Endothelial cell of umbilical vein (primary cell): ENCODE results near the gene ALX3. TPM values are rescaled to one million over a fixed set of nuclear protein-coding genes. Genes with fewer than 3 reads are reported as not detected.

ENCODE experiments used
- BruUV-seq: library from RNA; stranded (reverse); fragments of 400-500 nt; replicated peaks from 2 replicates; lab custom pipeline; 2021; lab: Mats Ljungman, UMichigan
- CTCF ChIA-PET: fragments of 300-600, 350-600 bp; sonication (Branson Sonifier 250); formaldehyde crosslinking; loops from one replicate; lab custom pipeline; 2021; ENCODE audit warnings: antibody characterized with exemption, inconsistent platforms; lab: Charles Lee
- POLR2A ChIA-PET: fragments of 300-600, 350-600 bp; sonication (Branson Sonifier 250); formaldehyde crosslinking; loops from one replicate; lab custom pipeline; 2021; ENCODE audit warnings: antibody characterized with exemption, inconsistent platforms; lab: Charles Lee
- DNase-seq: peaks from one replicate; pipeline ENCODE4 v3.0.0-alpha.2; 2011; ENCODE audit warnings: low read depth, low spot score
- FAIRE-seq: peaks from 2 replicates; lab custom pipeline; 2011; peaks lifted over from hg19 to GRCh38; lab: Jason Lieb, UNC
- H2AFZ ChIP-seq: 2 replicates; pipeline ENCODE4 v1.6.0; 2012; ENCODE audit warnings: low read depth, low read length, control low read depth, inconsistent platforms
- H3K27ac ChIP-seq: 2 replicates; pipeline ENCODE4 v1.5.1; 2011; ENCODE audit warnings: low read depth, mild to moderate bottlenecking, control low read depth, low read length, moderate library complexity; ENCODE audit not compliant: insufficient read depth
- H3K27me3 ChIP-seq, 2 experiments: 2 replicates each; pipeline versions ENCODE4 v1.6.0 to v1.6.1; 2011; ENCODE audit warnings: low read length in 2 of 2, mixed read lengths in 1 of 2; ENCODE audit not compliant: control insufficient read depth in 2 of 2, insufficient read depth in 2 of 2
- H3K36me3 ChIP-seq, 2 experiments: 2 replicates in 1 of 2; 3 replicates in 1 of 2; pipeline ENCODE4 v1.5.1; 2011; ENCODE audit warnings: low read length in 2 of 2, mild to moderate bottlenecking in 1 of 2, moderate library complexity in 1 of 2; ENCODE audit not compliant: control insufficient read depth in 2 of 2, insufficient read depth in 2 of 2; ENCODE audit errors: extremely low read depth in 1 of 2
- H3K4me1 ChIP-seq: 3 replicates; pipeline ENCODE4 v1.5.1; 2011; ENCODE audit warnings: mild to moderate bottlenecking, low read length; ENCODE audit not compliant: control insufficient read depth, insufficient read depth; ENCODE audit errors: extremely low read depth
- H3K4me2 ChIP-seq: 2 replicates; pipeline ENCODE4 v1.6.1; 2011; ENCODE audit warnings: low read length, control low read depth, mixed read lengths; ENCODE audit not compliant: insufficient read depth
- H3K4me3 ChIP-seq, 3 experiments: fragments of 200-600 bp in 1 of 3; sonication (generic), shearing (Covaris generic) in 1 of 3; replicated peaks in 1 of 3; 2 replicates each; pipeline ENCODE4 v1.5.1; 2011 to 2016; ENCODE audit warnings: control low read depth in 3 of 3, low read length in 3 of 3, mild to moderate bottlenecking in 2 of 3, inconsistent platforms in 1 of 3, low read depth in 1 of 3, moderate library complexity in 1 of 3; ENCODE audit not compliant: insufficient read depth in 1 of 3
- H3K79me2 ChIP-seq: 2 replicates; pipeline ENCODE4 v1.6.0; 2012; ENCODE audit warnings: low read length, inconsistent platforms; ENCODE audit not compliant: control insufficient read depth, insufficient read depth
- H3K9ac ChIP-seq: replicated peaks from 2 replicates; pipeline ENCODE3; 2011; ENCODE audit warnings: low read length, control low read depth; ENCODE audit not compliant: insufficient read depth; ENCODE audit errors: extremely low read depth
- H3K9me1 ChIP-seq: replicated peaks from 3 replicates; pipeline ENCODE4 v1.6.0; 2011; ENCODE audit warnings: mild to moderate bottlenecking, low read length; ENCODE audit not compliant: control insufficient read depth, insufficient read depth; ENCODE audit errors: extremely low read depth
- H3K9me3 ChIP-seq: replicated peaks from 2 replicates; pipeline ENCODE4 v1.5.1; 2012; ENCODE audit warnings: low read length, inconsistent platforms; ENCODE audit not compliant: control insufficient read depth, insufficient read depth
- H4K20me1 ChIP-seq: replicated peaks from 2 replicates; pipeline ENCODE3; 2011; ENCODE audit warnings: mild to moderate bottlenecking, low read length; ENCODE audit not compliant: control insufficient read depth, insufficient read depth; ENCODE audit errors: extremely low read depth
- EZH2 ChIP-seq: IDR thresholded peaks from 2 replicates; pipeline ENCODE4 v1.6.1; 2012; ENCODE audit warnings: borderline replicate concordance, low read depth, mild to moderate bottlenecking, moderate library complexity, low read length, inconsistent platforms; ENCODE audit not compliant: severe bottlenecking
- FOS ChIP-seq: IDR thresholded peaks from 2 replicates; pipeline ENCODE4 v1.6.1; 2011; ENCODE audit warnings: mild to moderate bottlenecking, low read length, moderate library complexity, borderline replicate concordance; ENCODE audit not compliant: insufficient read depth
- GATA2 ChIP-seq: IDR thresholded peaks from 2 replicates; pipeline ENCODE4 v1.7.0; 2011; ENCODE audit warnings: low read depth, mild to moderate bottlenecking, moderate library complexity, mixed read lengths, low read length; ENCODE audit not compliant: insufficient read length, insufficient read depth
- JUN ChIP-seq: IDR thresholded peaks from 2 replicates; pipeline ENCODE4 v1.6.1; 2011; ENCODE audit warnings: borderline replicate concordance, low read depth; ENCODE audit not compliant: insufficient read length, insufficient read depth
- MYC ChIP-seq: IDR thresholded peaks from one replicate; pipeline ENCODE4 v1.6.1; 2011; ENCODE audit warnings: mild to moderate bottlenecking, low read depth, low read length
- POLR2A ChIP-seq: IDR thresholded peaks from 2 replicates; pipeline ENCODE4 v1.6.1; 2012; ENCODE audit warnings: low read depth, mild to moderate bottlenecking, control low read depth, low read length
- POLR2AphosphoS5 ChIP-seq: IDR thresholded peaks from 2 replicates; pipeline ENCODE4 v1.6.1; 2012; ENCODE audit warnings: low read depth, mild to moderate bottlenecking, control low read depth, low read length, moderate library complexity; ENCODE audit not compliant: insufficient read depth
- dilution Hi-C: fragments of 300-500 bp; cut with MboI; formaldehyde crosslinking; loops from one replicate; pipeline ENCODE4 v1.15.0; 2019; ENCODE audit warnings: low sequenced_read_pairs; ENCODE audit not compliant: extremely low pct_ligation_motif_present
- intact Hi-C: fragments of 100-400 bp; cut with micrococcal nuclease; formaldehyde crosslinking; loops from one replicate; pipeline ENCODE4 v1.10.0; 2022
- polyA plus RNA-seq, 4 experiments: library from polyadenylated mRNA; depleted of rRNA in 3 of 4; stranded (reverse) in 3 of 4; unstranded in 1 of 4; fragments of >200 nt; gene quantifications; 2 replicates each; pipeline versions ENCODE4 v1.2.1 to v1.2.3, GENCODE V29; 2011 to 2012; ENCODE audit warnings: missing spikeins in 1 of 4
- total RNA-seq: library from RNA; stranded (reverse); gene quantifications from 2 replicates; pipeline ENCODE4 v1.2.3, GENCODE V29; 2021
- TF ChIP-seq, protein P1 (sequence below): IDR thresholded peaks from 2 replicates; pipeline ENCODE4 v1.6.1; 2011; ENCODE audit not compliant: insufficient read depth, insufficient read length
- TF ChIP-seq, protein P2 (sequence below), 2 donors: IDR thresholded peaks; 1 replicate in 1 of 2; 2 replicates in 1 of 2; pipeline ENCODE4 v1.5.1; 2011; ENCODE audit warnings: low read length in 2 of 2, mild to moderate bottlenecking in 2 of 2, moderate library complexity in 2 of 2, control low read depth in 1 of 2, inconsistent platforms in 1 of 2, low read depth in 1 of 2; ENCODE audit not compliant: insufficient read depth in 1 of 2; ENCODE audit errors: extremely low read depth in 1 of 2

The ALX3 gene
- total and polyA plus RNA-seq, 2 donors (not counting 3 experiments of a cell fraction or from before 2014, with no cell fraction given) = not detected

DNA sequence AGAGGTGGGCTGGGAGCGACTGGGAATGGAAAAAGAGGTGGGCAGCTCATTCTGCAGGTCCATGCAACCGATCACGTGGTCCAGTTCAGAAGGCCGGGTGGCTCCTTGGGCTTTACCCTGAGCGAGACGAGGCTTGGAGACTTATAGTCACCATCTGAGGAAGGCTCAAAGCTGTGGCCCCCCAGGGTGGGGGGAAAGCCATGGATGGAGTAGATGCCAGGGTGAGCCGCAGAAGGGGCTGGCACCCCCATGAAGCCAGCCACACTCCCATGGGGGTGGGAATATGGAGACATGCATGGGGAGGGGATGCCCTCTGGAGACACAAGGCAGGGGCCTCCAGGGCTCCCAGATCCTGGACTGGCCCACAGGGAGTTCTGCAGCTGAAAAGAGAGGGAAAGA lies 9.8 kb downstream of the ALX3 start:
- no TSS peak for BruUV-seq
- dilution Hi-C loops = no loop called here
- Histone ChIP-seq H3K27me3 (peaks cover 0 to under 1% of the 10 kb centered on the region in 2 experiments), H2AFZ (no peak overlapping the region), H3K36me3 (peaks cover 9 to 22% of the 10 kb centered on the region in 2 experiments), H3K9me3 (no peaks in the 10 kb centered on the region), H3K4me2 (no peak overlapping the region), H3K79me2 (no peaks in the 10 kb centered on the region), H4K20me1 (no peaks in the 10 kb centered on the region), H3K9me1 (no peaks in the 10 kb centered on the region), H3K9ac (no peak overlapping the region), H3K4me3 (no peak overlapping the region), H3K27ac (no peak overlapping the region), H3K4me1 (no peaks in the 10 kb centered on the region)
- intact Hi-C loops = no loop called here
- ChIA-PET POLR2A (no interaction called here), CTCF (interaction anchor here (0.6 to 3.9 kb wide), 17 partner anchors 10 to 435 kb away, joined by 3 to 20 read pairs (median 4); partner anchors contain the start of gene STRIP1)
- FAIRE-seq (no peak), DNase-seq (no peak)
- TF ChIP-seq GATA2 (no peak), MYC (no peak), POLR2A (no peak), FOS (no peak), EZH2 (no peak), JUN (no peak), POLR2AphosphoS5 (no peak)
- TF ChIP-seq, protein P1, sequence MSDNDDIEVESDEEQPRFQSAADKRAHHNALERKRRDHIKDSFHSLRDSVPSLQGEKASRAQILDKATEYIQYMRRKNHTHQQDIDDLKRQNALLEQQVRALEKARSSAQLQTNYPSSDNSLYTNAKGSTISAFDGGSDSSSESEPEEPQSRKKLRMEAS = no peak
- TF ChIP-seq, protein P2, sequence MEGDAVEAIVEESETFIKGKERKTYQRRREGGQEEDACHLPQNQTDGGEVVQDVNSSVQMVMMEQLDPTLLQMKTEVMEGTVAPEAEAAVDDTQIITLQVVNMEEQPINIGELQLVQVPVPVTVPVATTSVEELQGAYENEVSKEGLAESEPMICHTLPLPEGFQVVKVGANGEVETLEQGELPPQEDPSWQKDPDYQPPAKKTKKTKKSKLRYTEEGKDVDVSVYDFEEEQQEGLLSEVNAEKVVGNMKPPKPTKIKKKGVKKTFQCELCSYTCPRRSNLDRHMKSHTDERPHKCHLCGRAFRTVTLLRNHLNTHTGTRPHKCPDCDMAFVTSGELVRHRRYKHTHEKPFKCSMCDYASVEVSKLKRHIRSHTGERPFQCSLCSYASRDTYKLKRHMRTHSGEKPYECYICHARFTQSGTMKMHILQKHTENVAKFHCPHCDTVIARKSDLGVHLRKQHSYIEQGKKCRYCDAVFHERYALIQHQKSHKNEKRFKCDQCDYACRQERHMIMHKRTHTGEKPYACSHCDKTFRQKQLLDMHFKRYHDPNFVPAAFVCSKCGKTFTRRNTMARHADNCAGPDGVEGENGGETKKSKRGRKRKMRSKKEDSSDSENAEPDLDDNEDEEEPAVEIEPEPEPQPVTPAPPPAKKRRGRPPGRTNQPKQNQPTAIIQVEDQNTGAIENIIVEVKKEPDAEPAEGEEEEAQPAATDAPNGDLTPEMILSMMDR (IDR thresholded peaks at IDR 0.05; ENCODE audit: extremely low read depth in 1 of 2, insufficient read depth in 1 of 2, low read depth in 1 of 2, low read length in 2 of 2) = no peak
